Trophoblast cell (in vitro differentiated cells and primary cell): ENCODE results near the gene TSR3.

ENCODE experiments used
- DNase-seq, 2 donors: peaks; one replicate each; pipeline ENCODE4 v3.0.0-alpha.2; 2016
- H2AFZ ChIP-seq: 2 replicates; pipeline ENCODE4 v1.6.1; 2013; ENCODE audit warnings: low read length, moderate library complexity, mild to moderate bottlenecking; ENCODE audit not compliant: insufficient read depth, poor library complexity
- H2AK5ac ChIP-seq: 2 replicates; pipeline ENCODE4 v1.6.1; 2013; ENCODE audit warnings: mild to moderate bottlenecking, low read length
- H2BK120ac ChIP-seq: 2 replicates; pipeline ENCODE4 v1.6.1; 2013; ENCODE audit warnings: low read length, mild to moderate bottlenecking, moderate library complexity; ENCODE audit not compliant: insufficient read depth, poor library complexity
- H2BK12ac ChIP-seq: 2 replicates; pipeline ENCODE4 v1.6.1; 2013; ENCODE audit warnings: mild to moderate bottlenecking, low read length, moderate library complexity
- H2BK5ac ChIP-seq: 2 replicates; pipeline ENCODE4 v1.6.1; 2013; ENCODE audit warnings: low read length, low read depth, moderate library complexity, mild to moderate bottlenecking; ENCODE audit not compliant: poor library complexity
- H3K14ac ChIP-seq: 2 replicates; pipeline ENCODE4 v1.6.1; 2013; ENCODE audit warnings: mild to moderate bottlenecking, low read length
- H3K18ac ChIP-seq: 2 replicates; pipeline ENCODE4 v1.6.1; 2013; ENCODE audit warnings: mild to moderate bottlenecking, low read length
- H3K23ac ChIP-seq: 2 replicates; pipeline ENCODE4 v1.6.1; 2013; ENCODE audit warnings: low read length
- H3K27ac ChIP-seq: 2 replicates; pipeline ENCODE4 v1.5.1; 2013; ENCODE audit warnings: low read depth, mild to moderate bottlenecking, inconsistent platforms, low read length, moderate library complexity
- H3K27me3 ChIP-seq: 2 replicates; pipeline ENCODE4 v1.6.1; 2013; ENCODE audit warnings: inconsistent platforms, mild to moderate bottlenecking, low read length, moderate library complexity; ENCODE audit not compliant: insufficient read depth
- H3K36me3 ChIP-seq, 2 experiments: 1 replicate in 1 of 2; 2 replicates in 1 of 2; pipeline ENCODE4 v1.6.1; 2013; ENCODE audit warnings: low read length in 2 of 2, mild to moderate bottlenecking in 2 of 2, moderate library complexity in 1 of 2; ENCODE audit not compliant: insufficient read depth in 2 of 2, control insufficient read depth in 1 of 2
- H3K4ac ChIP-seq: 2 replicates; pipeline ENCODE4 v1.6.1; 2013; ENCODE audit warnings: low read depth, mild to moderate bottlenecking, low read length, moderate library complexity
- H3K4me1 ChIP-seq, 2 experiments: 1 replicate in 1 of 2; 2 replicates in 1 of 2; pipeline ENCODE4 v1.6.1; 2013; ENCODE audit warnings: low read length in 2 of 2, mild to moderate bottlenecking in 2 of 2, moderate library complexity in 1 of 2; ENCODE audit not compliant: insufficient read depth in 2 of 2, control insufficient read depth in 1 of 2
- H3K4me2 ChIP-seq: 2 replicates; pipeline ENCODE4 v1.6.1; 2013; ENCODE audit warnings: inconsistent platforms, mild to moderate bottlenecking, low read length, moderate library complexity
- H3K4me3 ChIP-seq: 2 replicates; pipeline ENCODE4 v1.5.1; 2013; ENCODE audit warnings: mild to moderate bottlenecking, low read depth, low read length, inconsistent platforms
- H3K79me1 ChIP-seq: one replicate; pipeline ENCODE4 v1.6.1; 2013; ENCODE audit warnings: low read length
- H3K79me2 ChIP-seq: 2 replicates; pipeline ENCODE4 v1.6.1; 2013; ENCODE audit warnings: low read length, mild to moderate bottlenecking; ENCODE audit not compliant: control insufficient read depth, insufficient read depth, poor library complexity
- H3K9ac ChIP-seq: 2 replicates; pipeline ENCODE4 v1.6.1; 2013; ENCODE audit warnings: mild to moderate bottlenecking, low read length
- H3K9me3 ChIP-seq: 2 replicates; pipeline ENCODE4 v1.6.1; 2013; ENCODE audit warnings: low read depth, mild to moderate bottlenecking, control low read depth, inconsistent platforms, low read length; ENCODE audit not compliant: insufficient read depth
- H4K12ac ChIP-seq: 2 replicates; pipeline ENCODE4 v1.6.1; 2013; ENCODE audit warnings: low read depth, mild to moderate bottlenecking, low read length, moderate library complexity
- H4K8ac ChIP-seq: 2 replicates; pipeline ENCODE4 v1.6.1; 2013; ENCODE audit warnings: low read depth, mild to moderate bottlenecking, low read length, moderate library complexity
- H4K91ac ChIP-seq: one replicate; pipeline ENCODE4 v1.6.1; 2013; ENCODE audit warnings: low read depth, mild to moderate bottlenecking, low read length, moderate library complexity
- WGBS: extraction: QIAGEN DNeasy Blood & Tissue Kit; methylation state at CpG from one replicate; pipeline ENCODE4 v1.1.7; 2013; ENCODE audit warnings: missing lambda C conversion rate; ENCODE audit not compliant: insufficient read length, insufficient coverage; ENCODE audit errors: extremely low coverage; 5-methylcytosine and 5-hydroxymethylcytosine counted together

The TSR3 gene

GRCh38 chr16:1364510-1364909 is 12.8 kb upstream of the TSR3 start:
- DNase-seq: no peak
- H2AK5ac ChIP-seq: no peak overlapping the region

GRCh38 chr16:1363501-1364041 is 11.9 kb upstream of the TSR3 start:
- no peak overlapping the region for H3K23ac ChIP-seq
- no peak overlapping the region for H3K4ac ChIP-seq
- H4K91ac ChIP-seq: no peak overlapping the region
- H2AK5ac ChIP-seq: no peak overlapping the region
- no peak overlapping the region for H2AFZ ChIP-seq
- no peak overlapping the region for H3K9ac ChIP-seq
- no peak overlapping the region for H3K14ac ChIP-seq
- no peak overlapping the region for H2BK120ac ChIP-seq
- no peak overlapping the region for H3K4me2 ChIP-seq
- H2BK5ac ChIP-seq: no peak overlapping the region
- no peak overlapping the region for H3K27ac ChIP-seq
- no peak overlapping the region for H3K18ac ChIP-seq
- no peaks in the 10 kb centered on the region for H3K79me1 ChIP-seq
- no peak overlapping the region for H3K4me3 ChIP-seq
- no peaks in the 10 kb centered on the region for H3K27me3 ChIP-seq
- H3K79me2 ChIP-seq: no peaks in the 10 kb centered on the region
- WGBS: no CpG with 5 or more reads among the region's 18 CpGs
- H3K4me1 ChIP-seq: no peaks in the 10 kb centered on the region
- peak; percentile 70 to 79 for DNase-seq
- H3K36me3 ChIP-seq: peaks cover 56 to 62% of the 10 kb centered on the region in 2 experiments
- no peak overlapping the region for H4K8ac ChIP-seq
- no peak overlapping the region for H4K12ac ChIP-seq
- no peaks in the 10 kb centered on the region for H3K9me3 ChIP-seq
- H2BK12ac ChIP-seq: no peak overlapping the region

More at GRCh38 chr16:1364510-1364909, 12.8 kb upstream of the TSR3 start:
- Histone ChIP-seq H3K4me2 (no peak overlapping the region), H3K18ac (no peak overlapping the region), H3K27me3 (no peaks in the 10 kb centered on the region), H4K12ac (no peak overlapping the region), H2BK120ac (no peak overlapping the region), H3K27ac (no peak overlapping the region), H3K79me2 (no peaks in the 10 kb centered on the region), H4K8ac (no peak overlapping the region), H3K36me3 (peaks cover 56 to 62% of the 10 kb centered on the region in 2 experiments), H3K4ac (no peak overlapping the region), H3K4me1 (no peaks in the 10 kb centered on the region), H3K4me3 (no peak overlapping the region), H2BK12ac (no peak overlapping the region), H3K23ac (no peak overlapping the region), H2BK5ac (no peak overlapping the region), H3K14ac (no peak overlapping the region), H3K9me3 (no peaks in the 10 kb centered on the region), H3K79me1 (no peaks in the 10 kb centered on the region), H3K9ac (no peak overlapping the region), H4K91ac (no peak overlapping the region), H2AFZ (no peak overlapping the region)
- no CpG with 5 or more reads among the region's 22 CpGs for WGBS

GRCh38 chr16:1362807-1363206 is 11.1 kb upstream of the TSR3 start:
- no peak overlapping the region for H3K4ac ChIP-seq
- H2AFZ ChIP-seq: no peak overlapping the region
- H3K9ac ChIP-seq: no peak overlapping the region
- H2BK5ac ChIP-seq: no peak overlapping the region
- WGBS: no CpG with 5 or more reads among the region's 11 CpGs
- no peaks in the 10 kb centered on the region for H3K27me3 ChIP-seq
- peak; percentile 11 to 35 for DNase-seq
- H2AK5ac ChIP-seq: no peak overlapping the region
- H3K27ac ChIP-seq: no peak overlapping the region
- no peaks in the 10 kb centered on the region for H3K79me2 ChIP-seq
- no peak overlapping the region for H4K8ac ChIP-seq
- no peak overlapping the region for H4K12ac ChIP-seq
- H3K4me1 ChIP-seq: no peaks in the 10 kb centered on the region
- H2BK12ac ChIP-seq: no peak overlapping the region
- H3K23ac ChIP-seq: no peak overlapping the region
- H3K4me2 ChIP-seq: no peak overlapping the region
- H3K36me3 ChIP-seq: peaks cover 54 to 63% of the 10 kb centered on the region in 2 experiments
- H2BK120ac ChIP-seq: no peak overlapping the region
- no peak overlapping the region for H4K91ac ChIP-seq
- no peak overlapping the region for H3K14ac ChIP-seq
- H3K18ac ChIP-seq: peak overlapping the region; percentile 26
- H3K79me1 ChIP-seq: no peaks in the 10 kb centered on the region
- no peaks in the 10 kb centered on the region for H3K9me3 ChIP-seq
- H3K4me3 ChIP-seq: no peak overlapping the region

GRCh38 chr16:1361685-1362360 is 10.1 kb upstream of the TSR3 start:
- H3K9me3 ChIP-seq: no peaks in the 10 kb centered on the region
- no peak overlapping the region for H3K4me2 ChIP-seq
- H2BK5ac ChIP-seq: no peak overlapping the region
- H2BK12ac ChIP-seq: no peak overlapping the region
- no peak overlapping the region for H2BK120ac ChIP-seq
- no peak overlapping the region for H2AK5ac ChIP-seq
- H4K91ac ChIP-seq: no peak overlapping the region
- no peaks in the 10 kb centered on the region for H3K4me1 ChIP-seq
- no peak overlapping the region for H3K4me3 ChIP-seq
- H3K14ac ChIP-seq: no peak overlapping the region
- no peak overlapping the region for H3K4ac ChIP-seq
- no peak overlapping the region for H3K18ac ChIP-seq
- H4K8ac ChIP-seq: no peak overlapping the region
- no peak overlapping the region for H3K9ac ChIP-seq
- no peak overlapping the region for H2AFZ ChIP-seq
- no peak overlapping the region for H3K27ac ChIP-seq
- H3K79me2 ChIP-seq: no peaks in the 10 kb centered on the region
- H4K12ac ChIP-seq: no peak overlapping the region
- no peaks in the 10 kb centered on the region for H3K27me3 ChIP-seq
- peaks cover 47 to 56% of the 10 kb centered on the region in 2 experiments for H3K36me3 ChIP-seq
- no CpG with 5 or more reads among the region's 43 CpGs for WGBS
- H3K23ac ChIP-seq: no peak overlapping the region
- H3K79me1 ChIP-seq: no peaks in the 10 kb centered on the region
- DNase-seq: no peak
